GM23338 (cell line): ENCODE results near the gene SFTPB. TPM values are rescaled to one million over a fixed set of nuclear protein-coding genes. Genes with fewer than 3 reads are reported as not detected.

Source experiments
- ATAC-seq: fragments of 200-7000 bp; cut with Tn5 transposase; 3 replicates; pipeline ENCODE4 v1.9.1; 2020
- DNase-seq: peaks from one replicate; pipeline ENCODE4 v3.0.0-alpha.2; 2015; ENCODE audit warnings: low spot score
- H2AFZ ChIP-seq: fragments of 200-600 bp; sonication (generic); 2 replicates; pipeline ENCODE4 v1.8.0; 2016; ENCODE audit warnings: antibody characterized with exemption, mild to moderate bottlenecking, moderate library complexity
- H3F3A ChIP-seq: fragments of 200-600 bp; sonication (generic); replicated peaks from 2 replicates; pipeline ENCODE4 v1.8.0; 2017; ENCODE audit warnings: antibody characterized with exemption, mixed run types, low read depth
- H3K27ac ChIP-seq: fragments of 200-600 bp; sonication (generic); 2 replicates; pipeline ENCODE4 v1.6.1; 2016; ENCODE audit warnings: low read depth
- H3K27me3 ChIP-seq: fragments of 200-600 bp; sonication (generic); 2 replicates; pipeline ENCODE4 v1.8.0; 2016; ENCODE audit warnings: mild to moderate bottlenecking, mixed run types, moderate library complexity; ENCODE audit not compliant: insufficient read depth
- H3K36me3 ChIP-seq: fragments of 200-600 bp; sonication (generic); 2 replicates; pipeline ENCODE4 v1.8.0; 2016; ENCODE audit warnings: mild to moderate bottlenecking; ENCODE audit not compliant: insufficient read depth
- H3K4me1 ChIP-seq: fragments of 200-600 bp; sonication (generic); 2 replicates; pipeline ENCODE4 v1.8.0; 2016; ENCODE audit warnings: mild to moderate bottlenecking, moderate library complexity; ENCODE audit not compliant: insufficient read depth
- H3K4me2 ChIP-seq: fragments of 200-600 bp; sonication (generic); 2 replicates; pipeline ENCODE4 v1.7.1; 2017; ENCODE audit warnings: mixed run types
- H3K4me3 ChIP-seq: fragments of 200-600 bp; sonication (generic); 2 replicates; pipeline ENCODE4 v1.6.1; 2016; ENCODE audit warnings: mixed run types
- H3K79me2 ChIP-seq: fragments of 200-600 bp; sonication (generic); replicated peaks from 2 replicates; pipeline ENCODE4 v1.8.0; 2017; ENCODE audit warnings: mild to moderate bottlenecking; ENCODE audit not compliant: insufficient read depth
- H3K9me2 ChIP-seq: fragments of 200-600 bp; sonication (generic); 2 replicates; pipeline ENCODE4 v1.8.0; 2017; ENCODE audit not compliant: insufficient read depth
- H4K20me1 ChIP-seq: fragments of 200-600 bp; sonication (generic); replicated peaks from 2 replicates; pipeline ENCODE4 v1.8.0; 2017; ENCODE audit warnings: mild to moderate bottlenecking; ENCODE audit not compliant: insufficient read depth
- H3K27ac Mint-ChIP-seq: 2 replicates; pipeline ENCODE4 v1.8.0; 2020; ENCODE audit warnings: inconsistent platforms, mild to moderate bottlenecking, moderate library complexity, mixed read lengths
- H3K27me3 Mint-ChIP-seq: 3 replicates; pipeline ENCODE4 v1.8.0; 2022; ENCODE audit warnings: low read depth, mild to moderate bottlenecking, moderate library complexity, mixed read lengths, inconsistent platforms; ENCODE audit not compliant: insufficient read depth, poor library complexity
- H3K36me3 Mint-ChIP-seq: 3 replicates; pipeline ENCODE4 v1.8.0; 2021; ENCODE audit warnings: low read depth, mild to moderate bottlenecking, inconsistent platforms, moderate library complexity, mixed read lengths
- H3K4me1 Mint-ChIP-seq: 3 replicates; pipeline ENCODE4 v1.8.0; 2020; ENCODE audit warnings: mild to moderate bottlenecking, inconsistent platforms, mixed read lengths
- H3K4me3 Mint-ChIP-seq: 3 replicates; pipeline ENCODE4 v1.8.0; 2021; ENCODE audit warnings: moderate library complexity, mild to moderate bottlenecking, inconsistent platforms, mixed read lengths
- H3K9me3 Mint-ChIP-seq: 3 replicates; pipeline ENCODE4 v1.8.0; 2020; ENCODE audit warnings: moderate library complexity, mild to moderate bottlenecking, inconsistent platforms, mixed read lengths
- CREB1 ChIP-seq: fragments of 250-450 bp; sonication (Bioruptor Pico); IDR thresholded peaks from 2 replicates; pipeline ENCODE4 v1.5.0; 2020; ENCODE audit warnings: low read depth, mild to moderate bottlenecking, moderate library complexity
- CTCF ChIP-seq, 2 experiments: fragments of 200-600 bp in 1 of 2; sonication (generic) in 1 of 2; conservative IDR thresholded peaks; 2 replicates each; pipeline versions ENCODE4 v1.5.1 to v1.6.1; 2016 to 2017; ENCODE audit warnings: antibody characterized with exemption in 2 of 2, low read depth in 2 of 2, mild to moderate bottlenecking in 2 of 2, moderate library complexity in 1 of 2
- ETS1 ChIP-seq: IDR thresholded peaks from 2 replicates; pipeline ENCODE4 v1.6.1; 2016; ENCODE audit warnings: antibody characterized with exemption
- EZH2 ChIP-seq: fragments of 200-600 bp; sonication (generic); IDR thresholded peaks from one replicate; pipeline ENCODE4 v1.8.0; 2017; ENCODE audit warnings: antibody characterized with exemption, mild to moderate bottlenecking, low read depth; ENCODE audit not compliant: unreplicated experiment
- EZH2phosphoT487 ChIP-seq: fragments of 200-600 bp; sonication (generic); IDR thresholded peaks from one replicate; pipeline ENCODE4 v1.8.1; 2018; ENCODE audit warnings: antibody characterized with exemption; ENCODE audit not compliant: unreplicated experiment
- JUNB ChIP-seq: IDR thresholded peaks from one replicate; pipeline ENCODE4 v1.6.1; 2016; ENCODE audit warnings: antibody characterized with exemption; ENCODE audit not compliant: unreplicated experiment
- NANOG ChIP-seq: IDR thresholded peaks from 2 replicates; pipeline ENCODE4 v1.6.1; 2016; ENCODE audit warnings: antibody characterized with exemption, borderline replicate concordance
- POLR2AphosphoS5 ChIP-seq: IDR thresholded peaks from 2 replicates; pipeline ENCODE4 v1.6.1; 2016; ENCODE audit warnings: antibody characterized with exemption, low read depth
- REST ChIP-seq: IDR thresholded peaks from one replicate; pipeline ENCODE4 v1.6.1; 2018; ENCODE audit warnings: antibody characterized with exemption; ENCODE audit not compliant: unreplicated experiment
- STAT1 ChIP-seq: IDR thresholded peaks from one replicate; pipeline ENCODE4 v1.6.1; 2016; ENCODE audit warnings: antibody characterized with exemption; ENCODE audit not compliant: unreplicated experiment
- ZNF114 ChIP-seq: fragments of 250-450 bp; sonication (Bioruptor Pico); IDR thresholded peaks from 2 replicates; pipeline ENCODE4 v1.5.0; 2020; ENCODE audit warnings: mild to moderate bottlenecking, moderate library complexity
- ZNF331 ChIP-seq: fragments of 250-450 bp; sonication (Bioruptor Pico); IDR thresholded peaks from 2 replicates; pipeline ENCODE4 v1.5.0; 2020; ENCODE audit warnings: low read depth, mild to moderate bottlenecking, moderate library complexity
- ZNF462 ChIP-seq: fragments of 250-450 bp; sonication (Bioruptor Pico); IDR thresholded peaks from 2 replicates; pipeline ENCODE4 v1.5.0; 2020; ENCODE audit warnings: mild to moderate bottlenecking, moderate library complexity
- polyA plus RNA-seq: library from polyadenylated mRNA; unstranded; fragments of >200 nt; fragmentation: Nextera tagmentation; extraction: Ambion mirVana; gene quantifications from 2 replicates; pipeline ENCODE4 v1.2.1, GENCODE V29; 2016
- total RNA-seq: library from RNA; depleted of rRNA; stranded (reverse); fragments of >200 nt; shearing (Covaris generic); gene quantifications from 2 replicates; pipeline ENCODE4 v1.2.3, GENCODE V29; 2014

Gene SFTPB
- total and polyA plus RNA-seq, 2 experiments from 2014 or later: 0.06 TPM; not detected in 1

- H3K9me3 Mint-ChIP-seq: no peaks in the 10 kb centered on the region
- H3K27ac Mint-ChIP-seq: no peak overlapping the region
- no peak overlapping the region for H3K4me3 ChIP-seq
- H4K20me1 ChIP-seq: no peaks in the 10 kb centered on the region
- H3K4me2 ChIP-seq: no peak overlapping the region
- no peaks in the 10 kb centered on the region for H3F3A ChIP-seq
- DNase-seq (no peak), ATAC-seq (no peak)
- peaks cover 6% of the 10 kb centered on the region; the same call in 1 of the 3 replicates for H3K4me1 Mint-ChIP-seq
- no peaks in the 10 kb centered on the region for H3K27me3 ChIP-seq
- TF ChIP-seq CTCF (conservative IDR thresholded peaks at IDR 0.05; ENCODE audit: low read depth in 2 of 2) (no peak), ZNF462 (CRISPR knock-in tag) (no peak), NANOG (no peak), STAT1 (no peak), EZH2 (no peak), EZH2phosphoT487 (no peak), REST (no peak), CREB1 (CRISPR knock-in tag) (no peak), ETS1 (no peak), ZNF331 (no peak), POLR2AphosphoS5 (no peak), JUNB (no peak), ZNF114 (CRISPR knock-in tag) (no peak)
- peaks cover 2% of the 10 kb centered on the region for H3K27me3 Mint-ChIP-seq
- no peaks in the 10 kb centered on the region for H3K9me2 ChIP-seq
- H3K79me2 ChIP-seq: no peaks in the 10 kb centered on the region
- H3K27ac ChIP-seq: no peak overlapping the region
- peaks cover 8% of the 10 kb centered on the region; the same call in 1 of the 2 replicates for H3K4me1 ChIP-seq
- no peaks in the 10 kb centered on the region for H3K36me3 Mint-ChIP-seq
- no peak overlapping the region for H2AFZ ChIP-seq
- H3K36me3 ChIP-seq: no peaks in the 10 kb centered on the region
- no peak overlapping the region for H3K4me3 Mint-ChIP-seq
Measured at GRCh38 chr2:85681776-85682175, 13.8 kb upstream of the SFTPB start.
